ENCODE data around the gene ITPKB. TPM values are rescaled to one million over a fixed set of nuclear protein-coding genes. Genes with fewer than 3 reads are reported as not detected.

Gene ITPKB
- polyA plus RNA-seq, 1 of the 3 experiments (the other 2 are of a cell fraction) = 2.4 TPM

- TF ChIP-seq NRF1 (IDR thresholded peaks at IDR 0.05; ENCODE audit: low read depth, low read length) = no peak
- TF ChIP-seq FOSL2 (IDR thresholded peaks at IDR 0.05; ENCODE audit: borderline replicate concordance, low read depth) = no peak
- TF ChIP-seq RFX5 (IDR thresholded peaks at IDR 0.05; ENCODE audit: low read length) = no peak
These were observed 95.2 kb downstream of the ITPKB start (continued) for GRCh38 chr1:226643611-226644540.

- TF ChIP-seq ELF1 (IDR thresholded peaks at IDR 0.05) (no peak), FOSL2 (IDR thresholded peaks at IDR 0.05; ENCODE audit: borderline replicate concordance, low read depth) (peak; percentile 65; the same call in 1 of the 2 replicates)
- Histone ChIP-seq H3K4me3 (ENCODE audit: low read depth in 2 of 2, low read length in 1 of 2) (no peak overlapping the region), H3F3A (replicated peaks; ENCODE audit: insufficient read depth) (no peaks in the 10 kb centered on the region), H4K20me1 (ENCODE audit: insufficient read depth) (no peaks in the 10 kb centered on the region), H3K9ac (no peak overlapping the region), H2AFZ (ENCODE audit: low read depth) (no peak overlapping the region), H3K27ac (ENCODE audit: low read depth in 2 of 2, low read length in 1 of 2) (no peak overlapping the region), H3K4me2 (no peak overlapping the region; the same call in 1 of the 2 replicates), H3K27me3 (ENCODE audit: insufficient read depth) (no peaks in the 10 kb centered on the region), H3K36me3 (replicated peaks in 1 of 2; ENCODE audit: control insufficient read depth in 1 of 2, insufficient read depth in 2 of 2, low read length in 1 of 2) (no peaks in the 10 kb centered on the region), H3K9me2 (no peaks in the 10 kb centered on the region), H3K9me3 (no peaks in the 10 kb centered on the region), H3K79me2 (ENCODE audit: insufficient read depth) (no peaks in the 10 kb centered on the region), H3K4me1 (ENCODE audit: control insufficient read depth in 1 of 2, insufficient read depth in 2 of 2, low read depth in 1 of 2, low read length in 1 of 2) (peaks cover 0 to 5% of the 10 kb centered on the region in 2 experiments; a peak in 1 of 4 replicates)
- POLR2A ChIA-PET = no interaction called here
- WGBS (ENCODE audit: low lambda C conversion rate) = 67% methylated on average over 8 of the region's 9 CpGs
- DNase-seq = no peak
- CTCF ChIA-PET = interaction anchor here (1.0 to 2.0 kb wide), 5 partner anchors 9 to 185 kb away, joined by 3 to 5 read pairs (median 4); no protein-coding TSS in a partner anchor
These were observed 95.9 kb downstream of the ITPKB start for GRCh38 chr1:226643177-226643576.

GRCh38 chr1:226642421-226642820 is 96.7 kb downstream of the ITPKB start:
- Histone ChIP-seq H3K27ac (ENCODE audit: low read depth in 2 of 2, low read length in 1 of 2) (no peak overlapping the region), H3K9me3 (no peaks in the 10 kb centered on the region), H3K79me2 (ENCODE audit: insufficient read depth) (no peaks in the 10 kb centered on the region), H4K20me1 (ENCODE audit: insufficient read depth) (no peaks in the 10 kb centered on the region), H3K9ac (no peak overlapping the region), H3K4me1 (ENCODE audit: control insufficient read depth in 1 of 2, insufficient read depth in 2 of 2, low read depth in 1 of 2, low read length in 1 of 2) (peaks cover 0 to 5% of the 10 kb centered on the region in 2 experiments; a peak in 1 of 4 replicates), H3F3A (replicated peaks; ENCODE audit: insufficient read depth) (no peaks in the 10 kb centered on the region), H3K4me2 (no peak overlapping the region), H3K9me2 (no peaks in the 10 kb centered on the region), H3K4me3 (ENCODE audit: low read depth in 2 of 2, low read length in 1 of 2) (no peak overlapping the region), H3K27me3 (ENCODE audit: insufficient read depth) (no peaks in the 10 kb centered on the region), H2AFZ (ENCODE audit: low read depth) (no peak overlapping the region), H3K36me3 (replicated peaks in 1 of 2; ENCODE audit: control insufficient read depth in 1 of 2, insufficient read depth in 2 of 2, low read length in 1 of 2) (no peaks in the 10 kb centered on the region)
- WGBS (ENCODE audit: low lambda C conversion rate) = 100% methylated on average over 6 of the region's 8 CpGs
- DNase-seq = no peak
- no peak for TF ChIP-seq TCF12 (IDR thresholded peaks at IDR 0.05)
- TF ChIP-seq CTCF (IDR thresholded peaks at IDR 0.05) = no peak
- no peak for TF ChIP-seq ZBTB33 (IDR thresholded peaks at IDR 0.05; ENCODE audit: borderline replicate concordance, low read depth)
- TF ChIP-seq FOXM1 (IDR thresholded peaks at IDR 0.05; ENCODE audit: low read depth) = no peak
- no peak for TF ChIP-seq FOXJ3 (CRISPR knock-in tag; IDR thresholded peaks at IDR 0.05)
- TF ChIP-seq REST (IDR thresholded peaks at IDR 0.05; ENCODE audit: low read depth, low read length) = no peak
- no peak for TF ChIP-seq MXI1 (IDR thresholded peaks at IDR 0.05; ENCODE audit: low read depth, low read length)
- no peak for TF ChIP-seq TEAD4 (IDR thresholded peaks at IDR 0.05; ENCODE audit: borderline replicate concordance, insufficient read depth)
- no peak for TF ChIP-seq EZH2phosphoT487 (IDR thresholded peaks at IDR 0.05; ENCODE audit: borderline replicate concordance, low read depth)
- no peak for TF ChIP-seq RAD21 (IDR thresholded peaks at IDR 0.05; ENCODE audit: low read length)
- TF ChIP-seq USF2 (IDR thresholded peaks at IDR 0.05; ENCODE audit: borderline replicate concordance, low read depth, low read length) = no peak
- TF ChIP-seq RFX5 (IDR thresholded peaks at IDR 0.05; ENCODE audit: low read length) = no peak
- CTCF ChIA-PET = interaction anchor here (1.3 to 2.3 kb wide), 8 partner anchors 8 to 218 kb away, joined by 3 to 18 read pairs (median 6); no protein-coding TSS in a partner anchor
- POLR2A ChIA-PET = no interaction called here
